ENCODE measurements around the gene HDHD5.

- TF ChIP-seq CTCF (IDR thresholded peaks at IDR 0.05) (no peak), POLR2A (IDR thresholded peaks at IDR 0.05) (no peak)
Measured at GRCh38 chr22:17090550-17090949, 68.5 kb downstream of the HDHD5 start.
